Thyroid gland (tissue), 4 donors: ENCODE data around the gene OR5AP2.

Source experiments
- POLR2A ChIP-seq, 2 donors: fragments of 450-650 bp; IDR thresholded peaks; one replicate each; pipeline ENCODE4 v1.6.1; 2017; ENCODE audit warnings: antibody characterized with exemption in 2 of 2, mild to moderate bottlenecking in 2 of 2, moderate library complexity in 1 of 2
- TF ChIP-seq, protein P1 (sequence below), 6 experiments: fragments of 200-600 bp in 3 of 6; fragments of 450-650 bp in 3 of 6; sonication (generic) in 3 of 6; IDR thresholded peaks; one replicate each; pipeline ENCODE4 v1.5.1; 2016 to 2019; ENCODE audit warnings: antibody characterized with exemption in 6 of 6, mild to moderate bottlenecking in 2 of 6, inconsistent platforms in 1 of 6, moderate library complexity in 1 of 6

DNA sequence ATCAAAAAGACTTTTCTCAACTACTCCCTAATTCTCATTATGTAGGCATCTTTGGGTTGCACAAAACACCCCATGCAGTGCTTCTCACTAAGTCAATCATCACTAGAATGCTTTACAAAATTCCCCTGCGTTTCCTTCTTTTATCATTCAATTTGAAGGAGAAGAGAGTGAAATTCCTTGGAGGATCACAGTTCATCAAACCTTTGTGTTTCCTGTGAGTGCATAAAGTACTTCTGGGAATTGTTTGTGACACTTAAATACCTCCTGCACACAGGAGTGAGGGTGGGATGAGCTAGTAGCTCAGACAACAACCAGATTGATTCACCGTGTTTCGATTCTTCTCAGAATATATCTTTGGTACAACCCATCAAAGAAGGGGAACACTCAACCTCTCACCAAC lies 17.5 kb upstream of the OR5AP2 start:
- TF ChIP-seq, protein P1, sequence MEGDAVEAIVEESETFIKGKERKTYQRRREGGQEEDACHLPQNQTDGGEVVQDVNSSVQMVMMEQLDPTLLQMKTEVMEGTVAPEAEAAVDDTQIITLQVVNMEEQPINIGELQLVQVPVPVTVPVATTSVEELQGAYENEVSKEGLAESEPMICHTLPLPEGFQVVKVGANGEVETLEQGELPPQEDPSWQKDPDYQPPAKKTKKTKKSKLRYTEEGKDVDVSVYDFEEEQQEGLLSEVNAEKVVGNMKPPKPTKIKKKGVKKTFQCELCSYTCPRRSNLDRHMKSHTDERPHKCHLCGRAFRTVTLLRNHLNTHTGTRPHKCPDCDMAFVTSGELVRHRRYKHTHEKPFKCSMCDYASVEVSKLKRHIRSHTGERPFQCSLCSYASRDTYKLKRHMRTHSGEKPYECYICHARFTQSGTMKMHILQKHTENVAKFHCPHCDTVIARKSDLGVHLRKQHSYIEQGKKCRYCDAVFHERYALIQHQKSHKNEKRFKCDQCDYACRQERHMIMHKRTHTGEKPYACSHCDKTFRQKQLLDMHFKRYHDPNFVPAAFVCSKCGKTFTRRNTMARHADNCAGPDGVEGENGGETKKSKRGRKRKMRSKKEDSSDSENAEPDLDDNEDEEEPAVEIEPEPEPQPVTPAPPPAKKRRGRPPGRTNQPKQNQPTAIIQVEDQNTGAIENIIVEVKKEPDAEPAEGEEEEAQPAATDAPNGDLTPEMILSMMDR (IDR thresholded peaks at IDR 0.05), result no peak
- no peak for TF ChIP-seq POLR2A (IDR thresholded peaks at IDR 0.05)
